DMS153 (cell line): ENCODE results near the gene MAGED1.

ENCODE experiments used
- DNase-seq: peaks from one replicate; lab custom pipeline; 2025; lab: John Stamatoyannopoulos, UW

Gene MAGED1

GRCh38 chrX:51892921-51893745, at the start of gene MAGED1:
TSS of gene MAGED1 (plus strand) at chrX:51893623. CDS start at chrX:51894305, 682 bp downstream.
- peak; percentile 92 for DNase-seq

- DNase-seq: no peak
These were observed 46.0 kb upstream of the MAGED1 start for GRCh38 chrX:51847463-51847862.

- no peak for DNase-seq
These were observed 41.8 kb upstream of the MAGED1 start for GRCh38 chrX:51851507-51852085.

GRCh38 chrX:51852096-51852495, 41.3 kb upstream of the MAGED1 start:
- no peak for DNase-seq

GRCh38 chrX:51852621-51853020, 40.8 kb upstream of the MAGED1 start:
- no peak for DNase-seq

- no peak for DNase-seq
These were observed 40.2 kb upstream of the MAGED1 start for GRCh38 chrX:51853251-51853650.

- no peak for DNase-seq
These were observed 37.7 kb upstream of the MAGED1 start for GRCh38 chrX:51855698-51856097.

- no peak for DNase-seq
These were observed 36.2 kb upstream of the MAGED1 start for GRCh38 chrX:51857159-51857733.

- no peak for DNase-seq
These were observed 32.7 kb upstream of the MAGED1 start for GRCh38 chrX:51860679-51861078.

- DNase-seq: no peak
These were observed 30.5 kb upstream of the MAGED1 start for GRCh38 chrX:51862920-51863319.

- DNase-seq: no peak
These were observed 27.2 kb upstream of the MAGED1 start for GRCh38 chrX:51866210-51866609.

- no peak for DNase-seq
These were observed 25.8 kb upstream of the MAGED1 start for GRCh38 chrX:51867626-51868025.

GRCh38 chrX:51870354-51870753, 23.1 kb upstream of the MAGED1 start:
- no peak for DNase-seq

GRCh38 chrX:51874123-51874522, 19.3 kb upstream of the MAGED1 start:
- no peak for DNase-seq

GRCh38 chrX:51876441-51876840, 17.0 kb upstream of the MAGED1 start:
- no peak for DNase-seq

GRCh38 chrX:51878056-51878455, 15.4 kb upstream of the MAGED1 start:
- no peak for DNase-seq

GRCh38 chrX:51889851-51890250, 3.6 kb upstream of the MAGED1 start:
- no peak for DNase-seq

GRCh38 chrX:51891245-51891644, 2.2 kb upstream of the MAGED1 start:
- no peak for DNase-seq

- no peak for DNase-seq
These were observed 1.4 kb upstream of the MAGED1 start for GRCh38 chrX:51891821-51892551.

GRCh38 chrX:51893931-51894696, 691 bp downstream of the MAGED1 start:
- no peak for DNase-seq

- DNase-seq: no peak
These were observed 1.4 kb downstream of the MAGED1 start for GRCh38 chrX:51894697-51895336.
